ENCODE results near the gene CDH4. TPM values are rescaled to one million over a fixed set of nuclear protein-coding genes. Genes with fewer than 3 reads are reported as not detected.

The CDH4 gene
- total and polyA plus RNA-seq, 2 of the 13 experiments (the other 11 are each of a cell fraction or from before 2014, with no cell fraction given), result not detected

DNA sequence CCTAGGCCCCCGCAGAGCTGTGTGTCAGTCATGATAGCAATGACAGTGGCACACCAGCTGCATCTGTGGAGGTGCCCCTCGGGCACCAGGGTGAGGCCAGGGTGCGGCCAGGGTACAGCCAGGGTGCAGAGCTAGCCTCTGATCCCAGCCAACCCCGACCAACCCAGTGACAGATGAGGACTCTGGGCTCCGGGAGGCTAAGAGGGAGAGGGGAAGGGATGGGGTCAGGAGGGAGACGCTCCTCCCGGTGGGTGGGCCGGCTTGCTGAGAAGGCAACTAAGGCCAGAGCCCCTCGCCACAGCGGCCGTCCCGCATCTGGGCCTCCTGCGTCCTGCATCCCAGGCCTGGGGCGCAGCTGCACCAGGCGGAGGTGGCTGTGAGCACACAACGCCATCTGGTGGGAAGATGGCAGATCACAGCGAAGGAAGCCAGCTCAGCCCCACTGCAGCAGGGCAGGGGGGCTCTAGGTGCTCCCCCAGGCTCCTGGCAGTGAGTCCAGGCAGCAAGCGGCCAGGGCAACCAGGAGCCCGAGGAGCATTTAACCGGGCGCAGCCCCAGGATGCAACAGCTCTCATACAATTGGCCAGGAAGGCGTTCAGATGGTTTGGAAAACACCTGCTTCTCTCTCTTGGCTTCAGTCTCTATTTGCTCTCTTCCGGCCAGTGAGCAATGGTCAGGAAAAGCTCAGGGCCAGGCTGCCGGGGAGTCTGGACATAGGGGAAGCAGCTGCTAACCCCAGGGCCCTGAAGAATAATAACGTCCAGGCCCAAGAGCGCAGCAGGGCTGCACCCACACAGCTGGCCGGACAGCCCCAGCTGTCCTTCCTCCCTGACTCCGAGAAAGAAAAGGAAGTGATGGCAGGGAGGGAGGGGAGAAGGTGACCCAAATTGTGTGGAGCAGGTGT, 644.2 kb downstream of the CDH4 start (continued):
- TF ChIP-seq, protein P1, sequence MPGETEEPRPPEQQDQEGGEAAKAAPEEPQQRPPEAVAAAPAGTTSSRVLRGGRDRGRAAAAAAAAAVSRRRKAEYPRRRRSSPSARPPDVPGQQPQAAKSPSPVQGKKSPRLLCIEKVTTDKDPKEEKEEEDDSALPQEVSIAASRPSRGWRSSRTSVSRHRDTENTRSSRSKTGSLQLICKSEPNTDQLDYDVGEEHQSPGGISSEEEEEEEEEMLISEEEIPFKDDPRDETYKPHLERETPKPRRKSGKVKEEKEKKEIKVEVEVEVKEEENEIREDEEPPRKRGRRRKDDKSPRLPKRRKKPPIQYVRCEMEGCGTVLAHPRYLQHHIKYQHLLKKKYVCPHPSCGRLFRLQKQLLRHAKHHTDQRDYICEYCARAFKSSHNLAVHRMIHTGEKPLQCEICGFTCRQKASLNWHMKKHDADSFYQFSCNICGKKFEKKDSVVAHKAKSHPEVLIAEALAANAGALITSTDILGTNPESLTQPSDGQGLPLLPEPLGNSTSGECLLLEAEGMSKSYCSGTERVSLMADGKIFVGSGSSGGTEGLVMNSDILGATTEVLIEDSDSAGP (CRISPR knock-in tag; IDR thresholded peaks at IDR 0.05; ENCODE audit: borderline replicate concordance), result 0 out of 2 replicates have a peak, but pooled peaks have one; percentile 28
- TF ChIP-seq ZNF280B (CRISPR knock-in tag; IDR thresholded peaks at IDR 0.05; ENCODE audit: borderline replicate concordance) (0 out of 2 replicates have a peak, but pooled peaks have one; percentile 27), ZNF530 (CRISPR knock-in tag; IDR thresholded peaks at IDR 0.05; ENCODE audit: low read depth) (no peak), SP4 (CRISPR knock-in tag; IDR thresholded peaks at IDR 0.05) (0 out of 2 replicates have a peak, but pooled peaks have one; percentile 33), ZBTB38 (CRISPR knock-in tag; IDR thresholded peaks at IDR 0.05) (no peak), ZNF850 (CRISPR knock-in tag; conservative IDR thresholded peaks at IDR 0.05) (no peak), MTA1 (CRISPR knock-in tag; IDR thresholded peaks at IDR 0.05; ENCODE audit: borderline replicate concordance) (no peak; the same call in 1 of the 2 replicates), CBX2 (IDR thresholded peaks at IDR 0.05; ENCODE audit: low read depth, low read length) (no peak), CBX2 (CRISPR knock-in tag; IDR thresholded peaks at IDR 0.05; ENCODE audit: low read depth) (no peak), ADNP (CRISPR knock-in tag; IDR thresholded peaks at IDR 0.05) (no peak), FOXM1 (CRISPR knock-in tag; IDR thresholded peaks at IDR 0.05) (no peak), GATA4 (IDR thresholded peaks at IDR 0.05; ENCODE audit: borderline replicate concordance, low read depth) (no peak), KMT2B (CRISPR knock-in tag; IDR thresholded peaks at IDR 0.05) (no peak), SIN3B (IDR thresholded peaks at IDR 0.05; ENCODE audit: low read length) (no peak)
- TF ChIP-seq, protein P2, sequence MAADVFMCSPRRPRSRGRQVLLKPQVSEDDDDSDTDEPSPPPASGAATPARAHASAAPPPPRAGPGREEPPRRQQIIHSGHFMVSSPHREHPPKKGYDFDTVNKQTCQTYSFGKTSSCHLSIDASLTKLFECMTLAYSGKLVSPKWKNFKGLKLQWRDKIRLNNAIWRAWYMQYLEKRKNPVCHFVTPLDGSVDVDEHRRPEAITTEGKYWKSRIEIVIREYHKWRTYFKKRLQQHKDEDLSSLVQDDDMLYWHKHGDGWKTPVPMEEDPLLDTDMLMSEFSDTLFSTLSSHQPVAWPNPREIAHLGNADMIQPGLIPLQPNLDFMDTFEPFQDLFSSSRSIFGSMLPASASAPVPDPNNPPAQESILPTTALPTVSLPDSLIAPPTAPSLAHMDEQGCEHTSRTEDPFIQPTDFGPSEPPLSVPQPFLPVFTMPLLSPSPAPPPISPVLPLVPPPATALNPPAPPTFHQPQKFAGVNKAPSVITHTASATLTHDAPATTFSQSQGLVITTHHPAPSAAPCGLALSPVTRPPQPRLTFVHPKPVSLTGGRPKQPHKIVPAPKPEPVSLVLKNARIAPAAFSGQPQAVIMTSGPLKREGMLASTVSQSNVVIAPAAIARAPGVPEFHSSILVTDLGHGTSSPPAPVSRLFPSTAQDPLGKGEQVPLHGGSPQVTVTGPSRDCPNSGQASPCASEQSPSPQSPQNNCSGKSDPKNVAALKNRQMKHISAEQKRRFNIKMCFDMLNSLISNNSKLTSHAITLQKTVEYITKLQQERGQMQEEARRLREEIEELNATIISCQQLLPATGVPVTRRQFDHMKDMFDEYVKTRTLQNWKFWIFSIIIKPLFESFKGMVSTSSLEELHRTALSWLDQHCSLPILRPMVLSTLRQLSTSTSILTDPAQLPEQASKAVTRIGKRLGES (CRISPR knock-in tag; IDR thresholded peaks at IDR 0.05; ENCODE audit: borderline replicate concordance), result no peak
- TF ChIP-seq, protein P3, sequence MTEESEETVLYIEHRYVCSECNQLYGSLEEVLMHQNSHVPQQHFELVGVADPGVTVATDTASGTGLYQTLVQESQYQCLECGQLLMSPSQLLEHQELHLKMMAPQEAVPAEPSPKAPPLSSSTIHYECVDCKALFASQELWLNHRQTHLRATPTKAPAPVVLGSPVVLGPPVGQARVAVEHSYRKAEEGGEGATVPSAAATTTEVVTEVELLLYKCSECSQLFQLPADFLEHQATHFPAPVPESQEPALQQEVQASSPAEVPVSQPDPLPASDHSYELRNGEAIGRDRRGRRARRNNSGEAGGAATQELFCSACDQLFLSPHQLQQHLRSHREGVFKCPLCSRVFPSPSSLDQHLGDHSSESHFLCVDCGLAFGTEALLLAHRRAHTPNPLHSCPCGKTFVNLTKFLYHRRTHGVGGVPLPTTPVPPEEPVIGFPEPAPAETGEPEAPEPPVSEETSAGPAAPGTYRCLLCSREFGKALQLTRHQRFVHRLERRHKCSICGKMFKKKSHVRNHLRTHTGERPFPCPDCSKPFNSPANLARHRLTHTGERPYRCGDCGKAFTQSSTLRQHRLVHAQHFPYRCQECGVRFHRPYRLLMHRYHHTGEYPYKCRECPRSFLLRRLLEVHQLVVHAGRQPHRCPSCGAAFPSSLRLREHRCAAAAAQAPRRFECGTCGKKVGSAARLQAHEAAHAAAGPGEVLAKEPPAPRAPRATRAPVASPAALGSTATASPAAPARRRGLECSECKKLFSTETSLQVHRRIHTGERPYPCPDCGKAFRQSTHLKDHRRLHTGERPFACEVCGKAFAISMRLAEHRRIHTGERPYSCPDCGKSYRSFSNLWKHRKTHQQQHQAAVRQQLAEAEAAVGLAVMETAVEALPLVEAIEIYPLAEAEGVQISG (CRISPR knock-in tag; IDR thresholded peaks at IDR 0.05), result 0 out of 2 replicates have a peak, but pooled peaks have one; percentile 27

All from HepG2 (cell line).